Ectodermal cell (in vitro differentiated cells): ENCODE measurements around the gene MSANTD1.

Experiments used
- H3K27ac ChIP-seq: 2 replicates; pipeline ENCODE4 v1.7.0; 2013; ENCODE audit warnings: mild to moderate bottlenecking, low read depth, low read length; ENCODE audit not compliant: insufficient read depth, poor library complexity, severe bottlenecking
- H3K27me3 ChIP-seq: 2 replicates; pipeline ENCODE4 v1.7.0; 2013; ENCODE audit warnings: mild to moderate bottlenecking, low read length; ENCODE audit not compliant: insufficient read depth, control insufficient read depth, poor library complexity, severe bottlenecking
- H3K36me3 ChIP-seq: one replicate; pipeline ENCODE4 v1.7.0; 2013; ENCODE audit warnings: low read length; ENCODE audit not compliant: control insufficient read depth, insufficient read depth
- H3K4me1 ChIP-seq: one replicate; pipeline ENCODE4 v1.7.0; 2013; ENCODE audit warnings: low read length; ENCODE audit not compliant: control insufficient read depth, insufficient read depth
- H3K4me3 ChIP-seq: 2 replicates; pipeline ENCODE4 v1.7.0; 2013; ENCODE audit warnings: low read depth, low read length, control low read depth; ENCODE audit not compliant: insufficient read depth
- H3K9me3 ChIP-seq: 2 replicates; pipeline ENCODE4 v1.7.0; 2013; ENCODE audit warnings: mild to moderate bottlenecking, low read length, moderate library complexity; ENCODE audit not compliant: control insufficient read depth
- WGBS, 2 experiments: methylation state at CpG; one replicate each; pipeline ENCODE4 v1.1.7; 2013; ENCODE audit warnings: missing lambda C conversion rate in 2 of 2; 5-methylcytosine and 5-hydroxymethylcytosine counted together

MSANTD1 gene

DNA sequence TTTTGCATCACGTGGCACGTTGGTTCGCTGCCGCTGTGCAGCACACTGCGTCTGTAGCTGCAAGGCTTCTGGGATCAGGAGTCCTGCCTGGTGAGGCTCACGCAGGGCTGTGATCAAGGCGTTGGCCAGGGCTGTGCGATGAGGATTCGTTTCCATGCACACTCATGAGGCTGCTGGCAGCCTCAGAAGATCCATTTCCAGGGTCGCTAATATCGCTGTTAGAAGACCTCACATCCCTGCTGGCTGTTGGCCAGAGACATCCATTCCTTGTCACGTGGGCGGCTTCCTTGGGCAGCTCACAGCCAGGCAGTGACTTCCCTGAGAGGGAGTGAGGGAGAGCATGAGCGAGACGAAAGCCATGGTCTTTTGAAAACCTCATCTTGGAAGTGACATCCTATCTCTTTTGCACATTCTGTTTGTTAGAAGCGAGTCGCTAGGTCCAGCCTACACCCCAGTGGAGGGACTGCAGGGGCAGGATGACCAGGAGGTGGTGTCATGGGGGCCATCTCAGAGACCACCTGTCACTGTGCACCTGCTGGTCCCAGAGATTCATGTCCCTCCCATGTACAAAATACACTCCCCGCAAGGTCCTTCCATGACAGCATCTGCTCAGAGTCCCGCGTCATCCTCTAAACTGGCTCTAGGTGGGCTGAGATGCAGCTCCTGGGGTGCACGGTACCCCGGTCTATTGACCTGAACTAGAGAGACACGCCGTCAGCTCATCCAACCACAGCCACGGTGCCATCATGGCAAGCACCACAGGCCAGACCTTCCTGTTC is 56.1 kb downstream of the MSANTD1 start:
- Histone ChIP-seq H3K27ac (no peak overlapping the region), H3K4me1 (peaks cover 51% of the 10 kb centered on the region), H3K9me3 (no peaks in the 10 kb centered on the region), H3K36me3 (no peaks in the 10 kb centered on the region), H3K27me3 (no peaks in the 10 kb centered on the region), H3K4me3 (no peak overlapping the region)
- 93 to 95% methylated on average over 25 of the region's 25 CpGs for WGBS, 2 experiments

DNA sequence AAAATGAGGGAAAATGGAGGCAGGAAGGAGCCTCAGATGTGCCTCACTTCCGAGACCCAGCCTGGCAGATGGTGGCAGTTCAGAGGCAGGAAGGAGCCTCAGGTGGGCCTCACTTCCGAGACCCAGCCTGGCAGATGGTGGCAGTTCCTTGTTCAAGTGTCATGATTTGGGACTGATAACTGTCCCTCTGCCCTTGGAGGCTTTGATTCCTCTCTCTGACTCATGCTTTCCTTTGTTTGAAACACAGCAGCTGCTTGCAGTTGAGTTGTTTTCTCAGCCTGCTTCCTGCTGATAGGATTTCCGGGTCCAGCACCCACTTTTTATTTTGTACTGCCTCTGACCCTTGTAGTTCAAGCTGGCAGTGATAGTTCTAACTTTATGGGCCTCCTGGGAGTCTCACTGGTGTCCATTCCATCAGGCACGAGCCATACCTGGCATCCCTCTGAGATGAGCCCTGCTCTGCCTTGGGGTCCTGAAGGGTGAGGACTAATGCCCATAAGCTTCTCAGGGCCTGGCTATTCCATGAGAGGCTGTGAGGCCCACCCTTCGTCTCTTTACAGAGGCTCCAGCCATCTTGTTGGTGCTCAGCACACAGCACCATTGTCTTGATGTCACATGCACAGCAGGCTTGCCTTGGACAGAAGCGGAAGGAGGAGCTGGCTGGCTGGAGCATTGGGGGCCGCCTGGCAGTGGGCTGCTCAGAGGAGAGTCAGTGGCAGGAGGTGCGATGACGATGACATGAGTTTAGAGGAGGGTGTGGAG is 56.8 kb downstream of the MSANTD1 start:
- no peaks in the 10 kb centered on the region for H3K36me3 ChIP-seq
- no peak overlapping the region for H3K4me3 ChIP-seq
- H3K4me1 ChIP-seq, result peaks cover 47% of the 10 kb centered on the region
- H3K27ac ChIP-seq, result no peak overlapping the region
- H3K9me3 ChIP-seq, result no peaks in the 10 kb centered on the region
- 68 to 70% methylated on average over 9 of the region's 9 CpGs for WGBS, 2 experiments
- no peaks in the 10 kb centered on the region for H3K27me3 ChIP-seq
